Measurements from ENCODE around the gene IL20RB.

Gene IL20RB

GRCh38 chr3:137008976-137009375 lies 51.2 kb downstream of the IL20RB start:
- H3K9ac ChIP-seq (ENCODE audit: low read length): no peak overlapping the region
- H3K4me1 ChIP-seq (ENCODE audit: low read length): 0 out of 2 replicates have a peak, but pooled peaks cover 2% of the 10 kb centered on the region
- H4K20me1 ChIP-seq (ENCODE audit: insufficient read depth, low read length): no peaks in the 10 kb centered on the region
- TF ChIP-seq CTCF (IDR thresholded peaks at IDR 0.05; ENCODE audit: low read depth, low read length): no peak
- TF ChIP-seq EZH2phosphoT487 (IDR thresholded peaks at IDR 0.05; ENCODE audit: low read depth): no peak
- H2AFZ ChIP-seq (ENCODE audit: low read depth, low read length): no peak overlapping the region
- no peak overlapping the region for H3K4me3 ChIP-seq (ENCODE audit: low read length)
- H3K4me2 ChIP-seq (ENCODE audit: low read length): no peak overlapping the region
- H3K27me3 ChIP-seq (ENCODE audit: low read depth, low read length): no peaks in the 10 kb centered on the region
- no peak overlapping the region for H3K27ac ChIP-seq (ENCODE audit: low read length)
- H3K36me3 ChIP-seq (replicated peaks; ENCODE audit: low read depth, low read length): no peaks in the 10 kb centered on the region
- no peaks in the 10 kb centered on the region for H3K79me2 ChIP-seq (ENCODE audit: low read length)
- no peaks in the 10 kb centered on the region for H3K9me3 ChIP-seq (ENCODE audit: insufficient read depth, low read length)

- Histone ChIP-seq H3K36me3 (replicated peaks; ENCODE audit: low read depth, low read length) (no peaks in the 10 kb centered on the region), H3K4me1 (ENCODE audit: low read length) (peaks cover 7% of the 10 kb centered on the region; the same call in 1 of the 2 replicates), H3K79me2 (ENCODE audit: low read length) (no peaks in the 10 kb centered on the region), H3K4me2 (ENCODE audit: low read length) (no peak overlapping the region), H3K27me3 (ENCODE audit: low read depth, low read length) (no peaks in the 10 kb centered on the region), H3K4me3 (ENCODE audit: low read length) (no peak overlapping the region), H4K20me1 (ENCODE audit: insufficient read depth, low read length) (no peaks in the 10 kb centered on the region), H3K27ac (ENCODE audit: low read length) (no peak overlapping the region), H3K9me3 (ENCODE audit: insufficient read depth, low read length) (no peaks in the 10 kb centered on the region), H2AFZ (ENCODE audit: low read depth, low read length) (no peak overlapping the region), H3K9ac (ENCODE audit: low read length) (no peak overlapping the region)
- no peak for TF ChIP-seq EZH2phosphoT487 (IDR thresholded peaks at IDR 0.05; ENCODE audit: low read depth)
- TF ChIP-seq CTCF (IDR thresholded peaks at IDR 0.05; ENCODE audit: low read depth, low read length): no peak
These were observed 52.4 kb downstream of the IL20RB start for GRCh38 chr3:137010137-137010536.

GRCh38 chr3:137011153-137011552 lies 53.4 kb downstream of the IL20RB start:
- Histone ChIP-seq H4K20me1 (ENCODE audit: insufficient read depth, low read length) (no peaks in the 10 kb centered on the region), H3K9ac (ENCODE audit: low read length) (no peak overlapping the region), H3K27ac (ENCODE audit: low read length) (no peak overlapping the region), H3K4me2 (ENCODE audit: low read length) (no peak overlapping the region), H3K36me3 (replicated peaks; ENCODE audit: low read depth, low read length) (no peaks in the 10 kb centered on the region), H3K4me1 (ENCODE audit: low read length) (peaks cover 7% of the 10 kb centered on the region; the same call in 1 of the 2 replicates), H3K4me3 (ENCODE audit: low read length) (no peak overlapping the region), H3K27me3 (ENCODE audit: low read depth, low read length) (no peaks in the 10 kb centered on the region), H2AFZ (ENCODE audit: low read depth, low read length) (no peak overlapping the region), H3K79me2 (ENCODE audit: low read length) (no peaks in the 10 kb centered on the region), H3K9me3 (ENCODE audit: insufficient read depth, low read length) (no peaks in the 10 kb centered on the region)
- TF ChIP-seq CTCF (IDR thresholded peaks at IDR 0.05; ENCODE audit: low read depth, low read length): no peak
- TF ChIP-seq EZH2phosphoT487 (IDR thresholded peaks at IDR 0.05; ENCODE audit: low read depth): no peak

- no peaks in the 10 kb centered on the region for H3K9me3 ChIP-seq (ENCODE audit: insufficient read depth, low read length)
- H3K79me2 ChIP-seq (ENCODE audit: low read length): no peaks in the 10 kb centered on the region
- no peaks in the 10 kb centered on the region for H4K20me1 ChIP-seq (ENCODE audit: insufficient read depth, low read length)
- no peaks in the 10 kb centered on the region for H3K27me3 ChIP-seq (ENCODE audit: low read depth, low read length)
- H3K27ac ChIP-seq (ENCODE audit: low read length): no peak overlapping the region
- H3K36me3 ChIP-seq (replicated peaks; ENCODE audit: low read depth, low read length): no peaks in the 10 kb centered on the region
- H3K4me2 ChIP-seq (ENCODE audit: low read length): no peak overlapping the region
- no peak overlapping the region for H3K4me3 ChIP-seq (ENCODE audit: low read length)
- H2AFZ ChIP-seq (ENCODE audit: low read depth, low read length): no peak overlapping the region
- TF ChIP-seq CTCF (IDR thresholded peaks at IDR 0.05; ENCODE audit: low read depth, low read length) (no peak), EZH2phosphoT487 (IDR thresholded peaks at IDR 0.05; ENCODE audit: low read depth) (no peak)
- peaks cover 7% of the 10 kb centered on the region; the same call in 1 of the 2 replicates for H3K4me1 ChIP-seq (ENCODE audit: low read length)
- H3K9ac ChIP-seq (ENCODE audit: low read length): no peak overlapping the region
These were observed 54.3 kb downstream of the IL20RB start for GRCh38 chr3:137012097-137012501.

Data from OCI-LY3 (cell line).